T-helper 1 cell treated with Interleukin-12 subunit alpha and Interleukin-12 subunit beta and Interleukin-4 antibody, amounts not matched to agents 30 μg/mL and 1 μg/mL, for 36 hours (primary cell): ENCODE results near the gene CLIC3.

Source experiments
- H3K27ac Mint-ChIP-seq: one replicate; pipeline ENCODE4 v1.8.0; 2021; ENCODE audit warnings: mild to moderate bottlenecking, mixed read lengths
- H3K27me3 Mint-ChIP-seq: one replicate; pipeline ENCODE4 v1.8.0; 2021; ENCODE audit warnings: low read depth, mixed read lengths
- H3K36me3 Mint-ChIP-seq: one replicate; pipeline ENCODE4 v1.8.0; 2021; ENCODE audit warnings: low read depth, mixed read lengths
- H3K4me1 Mint-ChIP-seq: one replicate; pipeline ENCODE4 v1.8.0; 2021; ENCODE audit warnings: low read depth, mixed read lengths
- H3K4me3 Mint-ChIP-seq: one replicate; pipeline ENCODE4 v1.8.0; 2021; ENCODE audit warnings: mild to moderate bottlenecking, moderate library complexity, mixed read lengths
- H3K9me3 Mint-ChIP-seq: one replicate; pipeline ENCODE4 v1.8.0; 2021; ENCODE audit warnings: mixed read lengths

Gene CLIC3

GRCh38 chr9:136955943-136956335 lies 40.4 kb downstream of the CLIC3 start:
- Mint-ChIP-seq H3K27ac (no peak overlapping the region), H3K9me3 (peaks cover 9% of the 10 kb centered on the region), H3K36me3 (no peaks in the 10 kb centered on the region), H3K4me1 (peaks cover 2% of the 10 kb centered on the region), H3K4me3 (no peak overlapping the region), H3K27me3 (no peaks in the 10 kb centered on the region)

- Mint-ChIP-seq H3K27ac (peak overlapping the region; percentile 55), H3K9me3 (peaks cover 9% of the 10 kb centered on the region)
Measured at GRCh38 chr9:136955202-136955942, 41.0 kb downstream of the CLIC3 start.

GRCh38 chr9:136954270-136955083 lies 41.9 kb downstream of the CLIC3 start:
- H3K27me3 Mint-ChIP-seq, result no peaks in the 10 kb centered on the region
- no peak overlapping the region for H3K4me3 Mint-ChIP-seq
- no peaks in the 10 kb centered on the region for H3K4me1 Mint-ChIP-seq
- H3K36me3 Mint-ChIP-seq, result no peaks in the 10 kb centered on the region
- H3K27ac Mint-ChIP-seq, result no peak overlapping the region
- H3K9me3 Mint-ChIP-seq, result peaks cover 9% of the 10 kb centered on the region

More at GRCh38 chr9:136955202-136955942, 41.0 kb downstream of the CLIC3 start:
- Mint-ChIP-seq H3K27me3 (no peaks in the 10 kb centered on the region), H3K36me3 (no peaks in the 10 kb centered on the region), H3K4me1 (peaks cover 2% of the 10 kb centered on the region), H3K4me3 (no peak overlapping the region)

GRCh38 chr9:136953771-136954269 lies 42.5 kb downstream of the CLIC3 start:
- H3K27ac Mint-ChIP-seq, result no peak overlapping the region
- no peaks in the 10 kb centered on the region for H3K36me3 Mint-ChIP-seq
- no peaks in the 10 kb centered on the region for H3K4me1 Mint-ChIP-seq
- H3K27me3 Mint-ChIP-seq, result no peaks in the 10 kb centered on the region
- peaks cover 9% of the 10 kb centered on the region for H3K9me3 Mint-ChIP-seq
- no peak overlapping the region for H3K4me3 Mint-ChIP-seq

- H3K36me3 Mint-ChIP-seq, result no peaks in the 10 kb centered on the region
- H3K27me3 Mint-ChIP-seq, result no peaks in the 10 kb centered on the region
- H3K27ac Mint-ChIP-seq, result no peak overlapping the region
- peaks cover 9% of the 10 kb centered on the region for H3K9me3 Mint-ChIP-seq
- H3K4me1 Mint-ChIP-seq, result no peaks in the 10 kb centered on the region
- H3K4me3 Mint-ChIP-seq, result no peak overlapping the region
Measured at GRCh38 chr9:136952876-136953770, 43.2 kb downstream of the CLIC3 start.

GRCh38 chr9:136952321-136952850 lies 44.0 kb downstream of the CLIC3 start:
- no peaks in the 10 kb centered on the region for H3K27me3 Mint-ChIP-seq
- H3K4me3 Mint-ChIP-seq, result no peak overlapping the region
- H3K36me3 Mint-ChIP-seq, result no peaks in the 10 kb centered on the region
- no peak overlapping the region for H3K27ac Mint-ChIP-seq
- H3K9me3 Mint-ChIP-seq, result peaks cover 9% of the 10 kb centered on the region
- H3K4me1 Mint-ChIP-seq, result no peaks in the 10 kb centered on the region

GRCh38 chr9:136951541-136952320 lies 44.6 kb downstream of the CLIC3 start, which contains the start of gene LCN12:
LCN12 (plus strand) TSS chr9:136952273; CDS start chr9:136952328, 55 bp downstream.
- no peaks in the 10 kb centered on the region for H3K4me1 Mint-ChIP-seq
- no peak within 1 kb of the TSS for H3K4me3 Mint-ChIP-seq
- H3K27ac Mint-ChIP-seq, result no peak within 1 kb of the TSS

GRCh38 chr9:136950656-136951276 lies 45.6 kb downstream of the CLIC3 start:
- H3K4me1 Mint-ChIP-seq, result no peaks in the 10 kb centered on the region
- no peaks in the 10 kb centered on the region for H3K36me3 Mint-ChIP-seq
- H3K27me3 Mint-ChIP-seq, result no peaks in the 10 kb centered on the region
- no peaks in the 10 kb centered on the region for H3K9me3 Mint-ChIP-seq
- H3K4me3 Mint-ChIP-seq, result peak overlapping the region; percentile 86
- peak overlapping the region; percentile 86 for H3K27ac Mint-ChIP-seq

More at GRCh38 chr9:136951541-136952320, 44.6 kb downstream of the CLIC3 start, which contains the start of gene LCN12:
- Mint-ChIP-seq H3K36me3 (no peaks in the 10 kb centered on the region), H3K27me3 (no peaks in the 10 kb centered on the region), H3K9me3 (peaks cover 7% of the 10 kb centered on the region)

- H3K36me3 Mint-ChIP-seq, result no peaks in the 10 kb centered on the region
- peak overlapping the region; percentile 86 for H3K27ac Mint-ChIP-seq
- H3K27me3 Mint-ChIP-seq, result no peaks in the 10 kb centered on the region
- no peaks in the 10 kb centered on the region for H3K9me3 Mint-ChIP-seq
- peak overlapping the region; percentile 86 for H3K4me3 Mint-ChIP-seq
- H3K4me1 Mint-ChIP-seq, result no peaks in the 10 kb centered on the region
Measured at GRCh38 chr9:136949817-136950655, 46.3 kb downstream of the CLIC3 start.

GRCh38 chr9:136949239-136949816 lies 47.0 kb downstream of the CLIC3 start:
- Mint-ChIP-seq H3K36me3 (no peaks in the 10 kb centered on the region), H3K4me1 (peaks cover 3% of the 10 kb centered on the region), H3K27ac (peak overlapping the region; percentile 73), H3K9me3 (no peaks in the 10 kb centered on the region), H3K27me3 (no peaks in the 10 kb centered on the region), H3K4me3 (peak overlapping the region; percentile 82)

GRCh38 chr9:136947955-136948510 lies 48.3 kb downstream of the CLIC3 start:
- Mint-ChIP-seq H3K4me3 (peak overlapping the region; percentile 40), H3K36me3 (no peaks in the 10 kb centered on the region), H3K9me3 (no peaks in the 10 kb centered on the region), H3K27ac (no peak overlapping the region), H3K4me1 (peaks cover 3% of the 10 kb centered on the region), H3K27me3 (no peaks in the 10 kb centered on the region)
